Lower lobe of right lung (tissue), 2 donors: ENCODE data around the gene SLC37A4. TPM values are rescaled to one million over a fixed set of nuclear protein-coding genes. Genes with fewer than 3 reads are reported as not detected.
"Not testable (repeated sequence)": the region's sequence is repeated elsewhere in the genome, so short reads cannot be mapped to it uniquely, and the experiment has no call there.

Source experiments
- ATAC-seq, 2 donors: fragments of 200-7000 bp; cut with Tn5 transposase; one replicate each; pipeline ENCODE4 v1.9.1; 2020 to 2022; ENCODE audit warnings: mild to moderate bottlenecking in 2 of 2, moderate library complexity in 2 of 2
- DNase-seq: peaks from one replicate; pipeline ENCODE4 v3.0.0-alpha.2; 2020
- H3K27ac ChIP-seq: fragments of 200-600 bp; one replicate; pipeline ENCODE4 v1.8.0; 2022
- H3K27me3 ChIP-seq: fragments of 200-600 bp; one replicate; pipeline ENCODE4 v1.8.0; 2022; ENCODE audit warnings: low read depth
- H3K36me3 ChIP-seq: fragments of 200-600 bp; one replicate; pipeline ENCODE4 v1.8.0; 2022; ENCODE audit warnings: mild to moderate bottlenecking
- H3K4me1 ChIP-seq: fragments of 200-600 bp; one replicate; pipeline ENCODE4 v1.8.0; 2022
- H3K4me3 ChIP-seq: fragments of 200-600 bp; one replicate; pipeline ENCODE4 v1.8.0; 2022; ENCODE audit warnings: mild to moderate bottlenecking
- H3K9me3 ChIP-seq: fragments of 200-600 bp; one replicate; pipeline ENCODE4 v1.8.0; 2022
- intact Hi-C: fragments of 100-400 bp; cut with DNase I; formaldehyde crosslinking; loops from one replicate; pipeline ENCODE4 v1.11.0; 2022
- total RNA-seq: library from RNA; stranded (reverse); fragmentation: NEBNext Ultra II Directional; extraction: Animal tissue kit (Norgen Biotek cat#: 25700); gene quantifications from one replicate; pipeline ENCODE4 v1.2.1, GENCODE V29; 2021
- TF ChIP-seq, protein P1 (sequence below): fragments of 200-600 bp; IDR thresholded peaks from one replicate; pipeline ENCODE4 v1.8.0; 2022; ENCODE audit warnings: antibody characterized with exemption, mild to moderate bottlenecking
- donor health status: DM: no; HTN: yes; CAD: no; lungs with severe emphysema.

The SLC37A4 gene
- total RNA-seq, 1 donor from 2014 or later: 13.2 TPM

- Histone ChIP-seq H3K27ac (no peak overlapping the region), H3K4me1 (no peaks in the 10 kb centered on the region), H3K9me3 (no peaks in the 10 kb centered on the region), H3K36me3 (peaks cover 80% of the 10 kb centered on the region), H3K4me3 (no peak overlapping the region), H3K27me3 (no peaks in the 10 kb centered on the region)
- TF ChIP-seq, protein P1, sequence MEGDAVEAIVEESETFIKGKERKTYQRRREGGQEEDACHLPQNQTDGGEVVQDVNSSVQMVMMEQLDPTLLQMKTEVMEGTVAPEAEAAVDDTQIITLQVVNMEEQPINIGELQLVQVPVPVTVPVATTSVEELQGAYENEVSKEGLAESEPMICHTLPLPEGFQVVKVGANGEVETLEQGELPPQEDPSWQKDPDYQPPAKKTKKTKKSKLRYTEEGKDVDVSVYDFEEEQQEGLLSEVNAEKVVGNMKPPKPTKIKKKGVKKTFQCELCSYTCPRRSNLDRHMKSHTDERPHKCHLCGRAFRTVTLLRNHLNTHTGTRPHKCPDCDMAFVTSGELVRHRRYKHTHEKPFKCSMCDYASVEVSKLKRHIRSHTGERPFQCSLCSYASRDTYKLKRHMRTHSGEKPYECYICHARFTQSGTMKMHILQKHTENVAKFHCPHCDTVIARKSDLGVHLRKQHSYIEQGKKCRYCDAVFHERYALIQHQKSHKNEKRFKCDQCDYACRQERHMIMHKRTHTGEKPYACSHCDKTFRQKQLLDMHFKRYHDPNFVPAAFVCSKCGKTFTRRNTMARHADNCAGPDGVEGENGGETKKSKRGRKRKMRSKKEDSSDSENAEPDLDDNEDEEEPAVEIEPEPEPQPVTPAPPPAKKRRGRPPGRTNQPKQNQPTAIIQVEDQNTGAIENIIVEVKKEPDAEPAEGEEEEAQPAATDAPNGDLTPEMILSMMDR: no peak
- ATAC-seq (no peak), DNase-seq (no peak)
- intact Hi-C loops: no loop called here
Measured at GRCh38 chr11:119047205-119047604, 16.5 kb upstream of the SLC37A4 start.

GRCh38 chr11:119046489-119046888 lies 15.8 kb upstream of the SLC37A4 start:
- H3K4me1 ChIP-seq: no peaks in the 10 kb centered on the region
- no peaks in the 10 kb centered on the region for H3K9me3 ChIP-seq
- no peak overlapping the region for H3K4me3 ChIP-seq
- TF ChIP-seq, protein P1: no peak
- ATAC-seq (no peak), DNase-seq (no peak)
- H3K27me3 ChIP-seq: no peaks in the 10 kb centered on the region
- H3K27ac ChIP-seq: no peak overlapping the region
- peaks cover 72% of the 10 kb centered on the region for H3K36me3 ChIP-seq
- intact Hi-C loops: no loop called here

GRCh38 chr11:119044708-119045107 lies 14.0 kb upstream of the SLC37A4 start:
- Histone ChIP-seq H3K27me3 (no peaks in the 10 kb centered on the region), H3K9me3 (no peaks in the 10 kb centered on the region), H3K4me1 (no peaks in the 10 kb centered on the region), H3K27ac (no peak overlapping the region), H3K36me3 (peaks cover 55% of the 10 kb centered on the region), H3K4me3 (no peak overlapping the region)
- intact Hi-C loops: no loop called here
- no peak for ATAC-seq
- no peak for DNase-seq
- TF ChIP-seq, protein P1: no peak

DNA sequence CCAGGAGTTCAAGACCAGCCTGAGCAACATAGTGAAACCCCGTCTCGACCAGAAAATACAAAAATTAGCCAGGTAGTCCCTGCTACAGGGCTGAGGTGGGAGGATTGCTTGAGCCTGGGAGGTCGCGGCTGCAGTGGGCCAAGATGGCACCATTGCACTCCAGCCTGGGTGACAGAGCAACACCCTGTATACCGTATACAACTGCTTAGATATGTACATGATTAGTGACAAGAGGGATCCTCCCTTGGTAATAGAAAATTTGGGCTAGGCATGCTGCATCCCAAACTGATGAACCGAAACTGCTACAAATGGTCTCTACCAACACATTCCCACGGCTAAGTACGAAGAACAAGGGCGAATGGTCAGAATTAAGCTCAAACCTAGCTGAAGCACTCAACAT lies 12.2 kb upstream of the SLC37A4 start:
- peaks cover 37% of the 10 kb centered on the region for H3K36me3 ChIP-seq
- H3K4me3 ChIP-seq: no peak overlapping the region
- H3K9me3 ChIP-seq: no peaks in the 10 kb centered on the region
- no peak for ATAC-seq
- no peak for DNase-seq
- TF ChIP-seq, protein P1: no peak
- H3K4me1 ChIP-seq: no peaks in the 10 kb centered on the region
- no peaks in the 10 kb centered on the region for H3K27me3 ChIP-seq
- intact Hi-C loops: no loop called here
- H3K27ac ChIP-seq: no peak overlapping the region

GRCh38 chr11:119041821-119042514 lies 11.3 kb upstream of the SLC37A4 start:
- DNase-seq (no peak), ATAC-seq (no peak)
- Histone ChIP-seq H3K9me3 (no peaks in the 10 kb centered on the region), H3K27ac (no peak overlapping the region), H3K4me1 (no peaks in the 10 kb centered on the region), H3K36me3 (peaks cover 27% of the 10 kb centered on the region), H3K4me3 (no peak overlapping the region), H3K27me3 (no peaks in the 10 kb centered on the region)
- TF ChIP-seq, protein P1: no peak
- intact Hi-C loops: no loop called here

DNA sequence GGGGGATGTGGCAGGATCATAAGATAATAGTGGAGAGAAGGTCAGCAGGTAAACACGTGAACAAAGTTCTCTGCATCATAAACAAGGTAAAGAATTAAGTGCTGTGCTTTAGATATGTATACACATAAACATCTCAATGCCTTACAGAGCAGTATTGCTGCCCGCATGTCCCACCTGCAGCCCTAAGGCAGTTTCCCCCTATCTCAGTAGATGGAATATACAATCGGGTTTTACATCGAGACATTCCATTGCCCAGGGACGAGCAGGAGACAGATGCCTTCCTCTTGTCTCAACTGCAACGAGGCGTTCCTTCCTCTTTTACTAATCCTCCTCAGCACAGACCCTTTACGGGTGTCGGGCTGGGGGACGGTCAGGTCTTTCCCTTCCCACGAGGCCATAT lies 8.8 kb upstream of the SLC37A4 start:
- H3K9me3 ChIP-seq, intact Hi-C loops, H3K27ac ChIP-seq, DNase-seq, H3K4me1 ChIP-seq, ATAC-seq, H3K27me3 ChIP-seq, H3K36me3 ChIP-seq, H3K4me3 ChIP-seq: not testable (repeated sequence)
